HG03460 (cell line): ENCODE data around the gene TFCP2L1.
"Not testable (repeated sequence)": the region's sequence is repeated elsewhere in the genome, so short reads cannot be mapped to it uniquely, and the experiment has no call there.

Experiments
- ATAC-seq: cut with Tn5 transposase; IDR thresholded peaks from one replicate; pipeline ENCODE4 v1.9.1; 2021; ENCODE audit not compliant: unreplicated experiment

TFCP2L1 gene

GRCh38 chr2:121269436-121269835 is 15.6 kb downstream of the TFCP2L1 start:
- ATAC-seq: not testable (repeated sequence)

- ATAC-seq: no peak
Measured at GRCh38 chr2:121266543-121267106, 18.4 kb downstream of the TFCP2L1 start.

DNA sequence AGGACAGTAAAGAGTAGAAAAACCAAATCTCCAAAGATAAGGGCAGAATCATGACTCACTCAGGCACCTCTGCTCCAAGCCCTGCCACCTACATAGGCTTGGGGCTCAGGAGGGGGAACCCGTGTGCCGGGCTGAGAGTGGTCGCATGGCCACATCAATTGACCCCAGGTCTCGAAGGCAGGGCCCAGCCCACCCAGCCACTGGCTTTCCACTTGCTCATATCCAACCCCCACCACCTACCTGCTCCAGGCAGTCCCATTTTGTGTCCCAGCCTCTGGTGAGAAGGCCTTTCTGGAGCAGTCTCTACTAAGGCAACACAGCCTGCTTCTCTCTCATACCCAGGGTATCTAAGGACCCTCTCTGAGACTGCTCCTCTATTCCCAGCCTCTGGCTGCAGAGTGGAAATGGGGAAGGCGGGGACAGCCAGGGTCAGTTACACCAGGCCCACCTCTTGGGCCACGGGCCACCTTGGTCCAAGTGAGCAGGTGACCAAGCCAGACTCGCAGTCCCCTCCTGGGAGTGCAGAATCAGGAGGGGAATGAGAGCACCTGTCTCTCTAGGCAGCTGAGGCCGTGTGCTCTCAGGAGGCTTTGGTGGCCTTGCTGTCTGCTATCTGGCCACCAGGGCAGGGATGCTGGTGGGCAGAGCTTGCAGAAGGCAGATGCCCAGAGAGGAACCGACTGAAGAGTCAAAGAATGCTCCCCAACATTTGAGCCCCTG is 20.8 kb downstream of the TFCP2L1 start:
- no peak for ATAC-seq

- ATAC-seq: no peak
Measured at GRCh38 chr2:121260370-121261154, 24.4 kb downstream of the TFCP2L1 start.

GRCh38 chr2:121258051-121258450 is 27.0 kb downstream of the TFCP2L1 start:
- ATAC-seq: no peak

GRCh38 chr2:121257480-121257840 is 27.5 kb downstream of the TFCP2L1 start:
- ATAC-seq: no peak

DNA sequence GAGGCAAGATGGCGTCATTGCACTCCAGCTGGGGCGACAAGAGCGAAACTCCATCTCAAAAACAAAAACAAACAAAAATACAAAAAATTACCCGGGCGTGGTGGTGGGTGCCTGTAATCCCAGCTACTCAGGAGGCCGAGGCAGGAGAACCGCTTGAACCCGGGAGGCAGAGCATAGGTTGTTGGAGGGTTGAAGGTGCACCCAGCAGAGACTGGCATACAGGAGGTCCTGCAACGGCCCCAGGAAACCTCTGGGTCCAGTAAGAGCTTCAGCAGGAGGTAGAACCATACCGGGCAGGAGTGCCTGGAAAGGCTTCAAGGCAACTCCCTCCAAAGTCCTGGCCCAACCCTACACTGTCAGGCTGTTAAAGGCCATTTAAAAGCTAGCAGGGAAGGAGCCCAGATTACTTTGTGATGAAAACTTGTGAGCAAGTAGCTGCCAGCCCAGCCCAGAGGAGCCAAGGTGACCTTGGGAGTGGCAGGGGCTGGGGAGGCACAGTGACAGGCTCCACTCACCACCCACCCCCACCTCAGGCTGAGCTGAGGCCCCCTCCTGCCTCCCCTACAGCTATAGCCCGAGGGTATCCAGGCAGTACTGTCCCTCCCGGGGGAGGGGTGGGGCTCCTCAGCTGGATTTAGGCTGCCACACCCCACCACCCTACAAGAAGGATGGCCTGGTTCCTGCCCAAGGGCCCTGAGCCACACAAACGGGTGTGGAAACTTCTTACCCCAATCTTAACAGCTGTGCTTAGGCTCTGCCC is 28.1 kb downstream of the TFCP2L1 start:
- no peak for ATAC-seq

DNA sequence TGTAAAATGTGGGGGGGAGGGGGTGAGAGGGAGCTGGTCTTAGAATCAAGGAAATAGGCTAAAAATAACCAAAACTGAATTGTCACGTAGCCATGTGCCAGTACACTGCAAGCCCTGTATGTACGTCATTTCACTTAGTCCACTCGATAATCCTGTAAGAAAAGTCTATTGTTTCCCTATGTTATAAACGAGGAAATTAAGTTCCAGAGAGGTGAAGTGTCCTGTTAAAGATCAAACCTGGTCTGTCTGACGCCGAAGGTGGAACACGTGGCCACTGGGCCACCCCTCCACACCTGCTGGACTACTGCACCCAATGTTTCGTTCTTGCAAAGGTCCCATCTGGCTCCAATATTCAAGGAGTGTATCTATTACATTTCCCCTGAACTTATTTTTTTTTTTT is 29.6 kb downstream of the TFCP2L1 start:
- ATAC-seq: no peak

DNA sequence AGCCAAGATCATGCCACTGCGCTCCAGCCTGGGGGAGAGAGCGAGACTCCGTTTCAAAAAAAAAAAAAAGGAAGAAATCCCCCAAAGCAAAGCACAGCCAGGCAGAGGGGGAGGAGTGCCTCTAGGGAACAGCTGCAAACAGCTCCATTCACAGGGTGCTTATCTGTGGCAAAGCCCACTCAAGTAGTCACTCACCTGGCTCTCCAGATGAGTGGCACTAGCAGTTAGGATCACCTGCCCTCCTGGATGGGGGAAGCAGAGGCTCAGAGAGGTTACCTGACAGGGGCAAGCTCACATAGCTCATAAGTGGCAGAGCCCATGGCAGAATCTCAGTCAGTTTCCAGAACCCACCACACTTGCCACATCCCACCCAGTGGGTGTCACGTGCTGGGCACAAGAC is 30.3 kb downstream of the TFCP2L1 start:
- ATAC-seq: no peak

- no peak for ATAC-seq
Measured at GRCh38 chr2:121253674-121254240, 31.2 kb downstream of the TFCP2L1 start.

- ATAC-seq: no peak
Measured at GRCh38 chr2:121253021-121253673, 31.9 kb downstream of the TFCP2L1 start.

DNA sequence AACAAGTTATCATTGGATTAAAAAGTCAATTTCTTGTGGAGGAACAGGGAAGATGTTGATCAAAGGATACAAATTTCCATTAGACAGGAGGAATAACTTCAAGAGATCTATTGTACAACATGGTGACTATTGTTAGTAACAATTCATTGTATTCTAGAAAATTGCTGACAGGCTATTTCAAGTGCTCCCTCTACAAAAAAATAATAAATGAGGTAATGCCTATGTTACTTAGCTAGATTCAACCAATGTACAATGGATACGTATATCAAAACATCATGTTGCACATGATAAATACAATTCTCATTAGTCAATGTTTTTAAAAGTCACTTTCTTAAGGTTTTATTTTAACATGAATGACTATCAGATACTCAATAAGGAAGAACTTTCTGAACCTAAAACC is 33.5 kb downstream of the TFCP2L1 start:
- no peak for ATAC-seq

GRCh38 chr2:121248766-121249343 is 36.1 kb downstream of the TFCP2L1 start:
- no peak for ATAC-seq

DNA sequence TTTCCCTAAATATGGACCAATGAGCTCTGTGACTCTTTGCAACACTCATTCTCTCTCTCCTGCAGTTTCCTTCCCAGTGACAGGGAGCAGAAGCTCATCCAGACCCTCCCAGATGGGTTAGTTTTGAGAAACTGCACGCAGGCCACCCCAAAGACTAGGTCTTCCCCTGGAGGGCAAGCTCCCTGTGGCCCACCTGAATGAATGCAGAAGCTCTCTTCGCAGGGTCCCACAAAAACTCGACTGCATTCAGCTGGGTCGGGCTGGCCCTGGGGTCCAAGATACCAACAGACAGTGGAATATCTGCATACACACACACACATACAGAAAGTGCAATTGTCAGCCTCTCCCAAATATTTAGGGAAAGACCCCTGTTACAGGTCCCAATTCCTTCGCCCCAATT is 37.0 kb downstream of the TFCP2L1 start:
- no peak for ATAC-seq

DNA sequence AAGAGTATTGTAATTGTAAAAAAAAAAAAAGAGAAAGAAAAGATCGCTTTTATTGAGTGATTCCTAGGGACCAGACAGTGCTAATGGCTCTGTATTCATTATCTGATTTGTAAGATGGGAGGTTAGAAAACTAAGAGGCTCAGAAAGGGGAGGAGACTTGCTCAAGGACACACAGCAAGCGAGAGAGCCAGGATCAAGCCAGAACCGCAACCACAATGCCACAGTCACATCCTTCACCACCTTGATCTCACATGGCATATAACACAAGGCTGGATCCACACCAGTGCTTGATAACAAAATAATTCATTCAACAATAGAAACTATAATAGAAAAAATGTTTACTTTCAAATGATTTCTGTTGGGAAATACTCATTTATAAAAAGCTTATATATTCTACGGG is 37.5 kb downstream of the TFCP2L1 start:
- no peak for ATAC-seq

GRCh38 chr2:121246704-121247255 is 38.2 kb downstream of the TFCP2L1 start:
- no peak for ATAC-seq

DNA sequence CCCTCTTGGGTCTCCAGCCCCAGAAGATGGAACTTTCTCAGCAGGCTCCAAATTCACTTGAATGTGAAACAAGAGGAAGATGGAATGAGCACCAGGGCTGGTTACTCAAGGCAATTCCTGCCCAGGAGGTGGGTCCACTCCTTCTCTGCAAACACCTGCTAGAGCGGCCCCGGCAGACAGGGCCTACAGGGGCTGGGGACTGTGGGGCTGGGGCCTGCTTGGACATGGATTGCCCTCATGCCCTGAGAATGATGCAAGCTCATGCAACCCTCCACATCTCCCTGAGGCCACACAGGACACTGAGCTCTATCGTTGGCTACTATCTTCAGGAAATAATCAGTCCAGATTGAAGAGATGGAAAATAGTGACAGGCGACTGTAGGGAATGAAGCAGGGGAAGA is 39.1 kb downstream of the TFCP2L1 start:
- ATAC-seq: no peak

- ATAC-seq: no peak
Measured at GRCh38 chr2:121245120-121245820, 39.7 kb downstream of the TFCP2L1 start.

- no peak for ATAC-seq
Measured at GRCh38 chr2:121244616-121245015, 40.4 kb downstream of the TFCP2L1 start.
